Measurements from ENCODE around the gene EN2.
A peak's percentile ranks its signal among the peaks of the same experiment; 100 is the strongest.

EN2 gene

DNA sequence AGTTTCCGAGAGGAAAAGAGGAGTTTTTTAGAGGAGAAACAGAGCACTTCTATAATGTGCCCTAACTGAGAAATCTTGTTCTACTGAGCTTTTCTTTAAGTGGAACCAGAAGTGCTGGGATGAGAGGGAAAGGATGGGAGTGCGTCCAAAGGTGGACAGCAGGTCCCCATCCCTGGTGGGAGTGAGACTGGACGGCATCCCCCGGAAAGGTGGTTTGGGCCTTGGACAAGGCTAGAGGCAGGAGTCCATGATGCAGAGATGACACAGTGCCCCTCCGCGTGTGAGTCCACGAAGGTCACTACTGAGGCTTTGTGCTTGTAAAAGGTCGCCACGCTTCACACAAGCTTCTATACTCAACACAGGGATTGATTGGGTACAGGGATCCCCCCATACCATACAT is 6.1 kb upstream of the EN2 start:
- DNase-seq = no peak

DNA sequence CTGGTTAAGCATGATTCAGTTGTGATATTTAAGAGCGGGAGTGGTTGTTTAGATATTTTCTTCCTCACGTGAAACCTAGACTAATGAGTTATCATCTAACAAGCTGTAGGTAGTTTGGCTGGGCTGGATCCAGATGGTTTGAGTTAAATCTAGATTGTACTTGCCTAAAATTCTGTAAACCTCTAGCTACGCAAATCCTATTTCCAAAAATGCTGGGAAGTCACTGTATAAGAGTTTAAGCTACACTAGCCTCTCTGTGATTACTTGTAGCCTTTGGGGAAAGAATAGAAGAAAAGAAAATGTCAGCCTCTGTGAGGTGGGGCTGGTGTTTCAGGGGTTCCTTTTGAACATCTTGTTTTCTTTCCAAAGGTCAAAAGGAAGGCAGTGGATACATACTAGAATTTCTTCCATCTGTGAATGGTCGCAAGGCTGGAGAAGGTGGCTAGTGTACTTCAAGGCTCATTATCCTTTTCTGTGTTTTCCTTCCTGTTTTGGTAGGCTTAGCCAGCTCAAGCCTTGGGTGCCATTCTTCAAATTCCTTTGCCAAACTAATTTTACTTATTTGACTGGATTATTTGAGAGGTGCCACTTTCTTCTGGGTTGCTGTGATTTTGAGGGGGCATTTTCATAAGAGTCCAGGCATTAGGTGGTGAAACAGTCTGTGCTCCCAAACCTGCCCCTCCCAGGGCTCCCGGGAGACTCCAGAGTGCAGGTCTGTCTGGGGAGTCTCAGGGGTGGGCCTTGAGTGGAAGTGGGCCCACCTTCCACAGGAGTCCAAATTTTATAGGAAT is 5.2 kb upstream of the EN2 start:
- no peak for DNase-seq

DNA sequence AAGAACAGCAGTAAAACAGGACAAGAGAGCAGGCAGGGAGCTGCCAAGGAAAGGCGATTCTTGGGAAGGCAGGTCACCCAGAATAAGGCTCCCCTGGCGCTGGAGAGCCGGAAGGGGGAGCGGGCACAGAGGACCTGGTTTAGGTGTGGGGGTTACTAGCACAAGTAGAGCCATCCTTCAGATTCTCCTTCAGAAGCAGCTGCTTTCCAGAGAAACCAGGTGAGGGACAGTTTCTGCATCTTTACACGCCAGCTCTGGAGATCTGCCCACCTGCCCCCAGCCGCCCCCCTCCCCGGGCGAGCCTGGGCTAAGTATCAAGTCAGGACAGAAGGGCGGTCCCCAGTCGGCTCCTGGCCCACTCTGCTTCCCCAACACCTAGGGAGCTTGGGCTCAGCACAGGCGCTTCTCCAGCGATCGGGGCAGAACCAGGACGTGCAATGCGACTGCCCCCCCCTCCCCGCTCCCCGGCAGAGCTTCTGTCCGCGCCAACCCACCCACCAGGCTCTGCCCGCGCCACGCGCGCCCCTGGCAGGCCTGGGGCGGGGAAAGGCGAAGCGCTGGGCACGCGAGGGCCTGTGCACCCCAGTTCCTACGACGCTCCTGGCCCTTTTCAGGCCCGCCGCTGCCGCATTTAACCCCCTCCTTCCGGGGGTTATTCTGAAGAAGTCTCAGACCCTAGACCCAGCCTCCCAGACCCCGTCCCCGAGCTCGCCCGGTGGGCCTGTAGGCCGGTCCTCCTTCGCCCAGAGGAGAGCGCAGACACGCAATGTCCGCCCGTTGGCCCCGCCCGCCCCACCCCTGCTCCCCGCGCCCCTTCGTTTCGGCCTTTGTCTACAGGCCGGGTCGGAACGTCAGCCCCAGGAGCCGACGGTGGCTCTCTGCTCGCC is 4.4 kb upstream of the EN2 start:
- DNase-seq = no peak

DNA sequence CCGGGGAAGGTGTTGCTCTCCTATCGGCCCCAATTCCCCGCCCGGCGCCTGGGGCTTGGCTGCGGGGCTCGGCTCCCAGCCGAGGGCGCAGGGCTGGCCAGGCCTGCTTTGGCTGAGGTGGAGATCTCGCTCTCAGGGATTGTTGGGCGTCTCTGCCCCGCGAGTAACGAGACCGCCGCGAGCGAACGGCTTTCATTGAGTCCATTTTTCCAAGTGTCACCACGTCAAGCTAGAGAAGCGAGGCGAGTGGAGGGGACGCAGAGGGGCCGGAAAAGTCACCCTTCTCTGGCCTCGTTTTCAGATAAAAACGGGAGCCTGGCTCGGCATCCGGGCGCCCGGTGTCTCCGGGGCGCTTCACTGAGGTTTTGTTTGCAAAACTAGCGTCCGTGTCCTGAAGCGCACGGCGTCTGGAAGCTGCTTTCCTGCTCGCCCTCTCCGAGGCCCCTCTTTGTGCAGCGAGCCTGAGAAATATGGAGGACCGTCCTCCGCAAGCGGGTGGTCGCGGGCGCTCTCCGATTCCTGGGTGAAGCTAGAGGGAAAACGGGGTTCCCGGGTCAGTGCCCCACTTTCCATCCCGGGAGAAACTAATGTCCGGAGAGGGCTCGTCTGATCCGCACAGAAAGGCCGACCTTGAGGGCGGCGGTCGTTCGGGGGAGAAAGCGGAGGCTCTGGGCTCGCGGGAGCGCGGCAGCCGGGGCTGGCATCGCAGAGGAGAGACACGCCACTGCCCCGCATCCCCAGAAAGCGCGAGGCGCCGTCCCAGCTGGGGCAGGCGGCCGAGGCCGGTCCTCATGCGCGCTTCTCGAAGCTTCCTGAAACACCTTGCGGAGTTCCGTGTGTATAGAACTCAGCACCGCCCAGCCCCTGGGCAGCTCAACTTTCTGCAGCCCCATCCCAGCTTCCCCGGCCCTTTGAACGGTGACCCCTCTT is 3.5 kb upstream of the EN2 start:
- DNase-seq = peak; percentile 52

GRCh38 chr7:155455132-155455693 is 2.7 kb upstream of the EN2 start:
- no peak for DNase-seq

DNA sequence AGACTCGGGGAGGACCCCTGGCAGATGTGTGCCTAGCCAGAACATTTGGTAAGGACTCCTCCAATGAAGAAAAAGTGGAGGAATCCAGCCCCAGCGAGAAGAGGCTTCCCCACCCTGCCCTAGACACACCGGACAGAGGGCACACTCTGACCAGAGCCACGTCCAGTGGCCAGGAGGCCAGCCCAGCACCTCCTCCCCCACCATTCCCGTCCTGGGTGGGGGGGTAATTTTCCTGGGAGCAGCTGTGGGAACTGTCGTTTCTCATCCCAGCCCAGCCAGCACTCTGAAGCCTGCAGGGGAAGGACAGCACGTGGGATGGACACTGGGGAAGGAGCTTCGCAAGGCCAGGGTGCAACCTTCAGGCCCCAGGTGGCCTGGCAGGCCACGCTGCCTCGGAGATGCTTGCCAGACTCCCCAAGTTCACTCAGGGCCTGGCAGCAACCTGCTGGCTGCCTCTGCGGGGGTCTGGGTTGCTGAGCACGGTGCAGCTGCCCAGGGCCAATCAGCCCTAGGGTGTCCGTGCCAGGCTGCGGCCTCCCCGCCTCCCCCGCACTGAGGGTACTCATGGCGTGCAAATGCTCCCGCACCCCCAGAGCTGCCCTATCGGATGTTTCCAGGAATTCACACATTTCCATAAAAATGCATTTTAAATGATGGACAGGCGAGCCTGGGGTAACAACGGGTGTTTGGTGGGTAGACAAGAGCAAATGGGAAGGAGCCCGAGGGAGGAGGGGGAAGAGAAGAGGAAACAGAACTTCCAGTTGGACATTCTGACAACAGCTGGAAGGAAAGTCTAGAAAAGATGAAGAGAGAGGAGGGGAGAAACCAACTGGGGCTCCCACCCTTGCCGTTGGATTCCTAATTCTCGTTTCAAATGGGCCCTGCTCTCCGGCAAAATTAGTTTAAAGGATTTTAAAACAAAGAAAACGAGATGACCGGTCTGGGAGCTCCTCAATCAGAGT is 1.9 kb upstream of the EN2 start:
- peak; percentile 40 for DNase-seq

DNA sequence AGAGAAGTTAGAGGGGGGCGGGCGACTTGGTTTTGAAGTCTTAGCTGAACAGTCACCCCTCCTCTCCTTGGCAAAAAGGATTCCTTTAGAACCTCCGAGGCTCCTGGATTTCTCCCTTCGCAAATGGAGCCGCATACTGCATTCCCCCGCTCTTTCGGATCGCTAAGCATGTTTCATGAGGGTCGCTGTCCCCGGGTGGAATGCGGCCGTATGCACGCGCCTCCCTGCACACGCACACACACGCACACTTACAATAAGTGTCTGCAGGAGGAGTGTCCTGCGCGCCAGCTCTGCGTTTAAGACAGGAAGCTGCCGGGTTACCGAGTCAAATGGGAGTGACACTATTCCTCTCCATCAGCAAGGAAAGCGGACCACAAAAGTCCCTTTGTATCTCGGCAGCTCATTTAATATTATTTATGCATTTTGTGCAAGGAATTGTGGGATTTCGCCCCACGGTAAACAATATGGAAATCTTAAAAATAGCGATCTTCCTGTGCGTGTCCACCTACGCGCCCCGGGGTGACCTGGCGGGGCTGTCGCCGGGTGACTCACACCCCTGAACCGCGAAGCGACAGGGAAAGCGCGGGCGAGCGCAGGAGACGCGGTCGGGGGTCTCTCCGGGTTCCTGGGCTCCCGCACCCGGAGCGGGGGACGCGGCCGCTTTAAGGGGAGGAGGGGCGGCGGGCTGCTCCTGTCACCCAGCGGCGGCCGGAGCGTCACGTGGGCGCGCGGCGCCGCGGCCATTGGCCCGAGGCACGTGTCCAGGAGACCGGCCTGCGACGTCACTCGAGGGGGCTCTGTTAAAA is 988 bp upstream of the EN2 start:
- DNase-seq = peak; percentile 85

GRCh38 chr7:155457544-155458110 is 302 bp upstream of the EN2 start:
- peak; percentile 46 for DNase-seq

- DNase-seq = no peak
Measured at GRCh38 chr7:155458878-155459699, 1.2 kb downstream of the EN2 start.

GRCh38 chr7:155459700-155460461 is 2.0 kb downstream of the EN2 start:
- no peak for DNase-seq

DNA sequence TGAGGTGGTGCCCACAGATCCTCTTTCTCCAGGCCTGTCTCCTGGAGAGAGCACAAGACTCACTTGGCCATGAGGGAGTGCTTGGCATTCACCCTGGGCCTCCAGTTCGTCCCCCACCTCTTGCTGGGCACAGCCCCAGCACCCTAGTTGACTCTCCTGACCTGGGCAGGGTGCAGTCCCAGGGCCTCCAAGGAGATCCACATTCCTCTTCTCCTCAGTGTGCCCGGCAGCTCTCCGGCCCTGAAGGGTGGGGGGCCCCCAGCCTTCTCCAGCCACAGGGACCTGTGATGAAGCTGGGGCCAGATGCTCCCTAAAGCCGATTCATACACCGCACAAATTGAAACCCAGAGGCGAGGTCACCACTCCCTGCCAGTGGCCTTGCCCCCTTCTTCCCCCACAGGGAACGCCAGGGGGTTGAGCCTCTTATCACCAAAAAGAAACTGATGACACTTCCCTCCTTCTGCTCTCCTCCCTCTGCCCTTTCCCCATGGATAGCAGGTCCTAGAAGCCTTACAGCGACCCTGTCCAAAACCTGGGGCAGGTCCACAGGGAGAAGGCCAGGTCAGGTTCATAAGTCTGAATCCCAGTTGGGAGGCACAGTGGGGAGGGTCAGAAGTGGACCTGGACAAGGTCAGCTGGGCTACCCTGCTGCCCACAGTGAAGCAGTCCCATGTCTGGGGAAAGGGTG is 3.1 kb downstream of the EN2 start:
- DNase-seq = no peak

DNA sequence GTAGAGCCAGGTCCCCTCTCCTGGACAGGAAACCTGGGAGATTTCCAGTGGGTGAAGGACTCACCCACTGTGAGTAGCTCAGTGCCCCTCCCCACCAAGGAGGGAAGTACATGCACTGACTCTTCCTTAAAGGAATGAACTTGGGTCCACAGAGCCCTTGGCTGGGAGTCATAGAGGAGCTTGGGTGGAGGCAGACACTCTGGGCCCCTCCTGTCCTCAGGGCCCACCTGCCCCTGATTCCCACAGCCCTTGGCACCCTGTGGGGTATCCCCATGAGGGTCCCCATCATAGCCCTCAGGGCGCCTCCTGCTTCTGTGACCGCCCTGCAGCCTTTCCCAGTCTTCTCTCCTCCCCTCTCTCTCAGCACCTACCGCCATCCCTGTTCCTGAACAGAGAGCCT is 3.7 kb downstream of the EN2 start:
- DNase-seq = no peak

DNA sequence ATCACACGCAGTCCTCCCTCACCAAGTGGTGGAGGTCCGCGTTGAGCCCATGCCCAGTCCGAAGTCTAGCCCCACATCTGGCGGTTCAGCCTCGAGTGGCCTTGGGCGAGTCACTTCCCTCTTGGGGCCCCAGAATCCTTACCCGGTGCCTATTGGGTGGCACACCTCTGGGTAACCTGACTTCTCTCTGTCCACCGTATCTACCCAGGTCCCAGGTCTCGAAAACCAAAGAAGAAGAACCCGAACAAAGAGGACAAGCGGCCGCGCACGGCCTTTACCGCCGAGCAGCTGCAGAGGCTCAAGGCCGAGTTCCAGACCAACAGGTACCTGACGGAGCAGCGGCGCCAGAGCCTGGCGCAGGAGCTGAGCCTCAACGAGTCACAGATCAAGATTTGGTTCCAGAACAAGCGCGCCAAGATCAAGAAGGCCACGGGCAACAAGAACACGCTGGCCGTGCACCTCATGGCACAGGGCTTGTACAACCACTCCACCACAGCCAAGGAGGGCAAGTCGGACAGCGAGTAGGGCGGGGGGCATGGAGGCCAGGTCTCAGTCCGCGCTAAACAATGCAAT is 4.3 kb downstream of the EN2 start:
- DNase-seq = no peak

- DNase-seq = no peak
Measured at GRCh38 chr7:155463114-155463811, 5.3 kb downstream of the EN2 start.

DNA sequence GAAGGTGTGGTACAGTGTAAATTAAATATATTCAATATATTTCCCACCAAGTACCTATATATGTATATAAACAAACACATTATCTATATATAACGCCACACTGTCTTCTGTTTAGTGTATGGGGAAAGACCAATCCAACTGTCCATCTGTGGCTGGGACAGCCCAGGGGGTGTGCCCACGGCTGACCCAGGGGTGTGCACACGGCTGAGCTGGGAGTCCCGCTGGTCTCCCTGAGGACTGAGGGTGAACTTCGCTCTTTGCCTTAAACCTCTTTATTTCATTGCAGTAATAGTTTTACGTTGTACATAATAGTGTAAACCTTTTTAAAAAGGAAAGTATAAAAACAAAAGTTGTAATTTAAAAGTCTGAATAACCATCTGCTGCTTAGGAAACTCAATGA is 6.3 kb downstream of the EN2 start:
- DNase-seq = no peak

DNA sequence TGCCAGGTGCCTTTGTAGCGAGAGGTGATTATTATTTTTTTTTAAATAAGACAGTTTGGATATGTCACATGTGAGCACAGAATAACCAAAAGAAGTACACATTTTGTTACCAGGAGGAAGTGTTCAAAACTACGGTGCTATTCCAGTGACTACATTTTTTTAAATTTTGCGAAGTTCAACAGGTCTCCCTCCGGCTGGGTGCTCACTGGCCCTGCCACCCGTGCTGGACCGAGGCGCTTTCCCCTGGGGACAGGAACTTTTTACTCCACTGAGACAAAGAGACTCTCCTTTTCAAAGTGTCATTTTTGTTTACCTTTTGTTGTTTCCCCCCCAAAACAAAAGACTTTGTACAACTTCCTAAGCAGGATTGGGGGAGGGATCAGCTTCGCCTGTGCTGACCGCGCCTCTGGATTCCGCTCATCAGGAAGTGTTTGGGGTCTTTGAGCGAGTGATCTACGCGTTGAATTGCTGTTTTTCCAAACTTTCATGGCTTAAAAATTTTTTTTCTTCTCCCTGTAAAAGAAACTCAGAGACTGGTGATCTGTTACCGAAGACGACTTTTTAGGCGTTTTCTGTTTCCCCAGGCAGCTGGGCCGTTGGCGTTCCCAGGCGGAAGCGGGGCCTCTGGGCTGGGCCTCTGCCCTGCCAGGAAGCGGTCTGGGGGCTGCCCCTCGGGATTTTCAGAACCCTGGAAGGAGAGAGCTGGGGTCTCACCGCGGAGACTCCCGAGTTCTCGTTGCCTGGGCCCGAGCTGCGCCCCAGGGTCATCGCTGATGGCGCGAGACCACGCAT is 7.2 kb downstream of the EN2 start:
- DNase-seq = no peak

Measured in right forelimb (tissue), 1 donor.